K562 (cell line): Measurements from ENCODE around the gene ZNF598. TPM values are rescaled to one million over a fixed set of nuclear protein-coding genes. Genes with fewer than 3 reads are reported as not detected.

Source experiments
- ATAC-seq: fragments of 200-7000 bp; cut with Tn5 transposase; 3 replicates; pipeline ENCODE4 v1.9.1; 2020; ENCODE audit warnings: moderate library complexity
- BruUV-seq: library from RNA; stranded (reverse); fragments of 400-500 nt; replicated peaks from 2 replicates; lab custom pipeline; 2021; lab: Mats Ljungman, UMichigan
- CTCF ChIA-PET: fragments of 300-600 bp; formaldehyde crosslinking; extraction: SDS; loops from one replicate; lab custom pipeline; 2021; ENCODE audit warnings: low intra/inter-chr PET ratio; lab: Yijun Ruan, JAX
- POLR2A ChIA-PET: fragments of 300-600, 350-650 bp; sonication (Branson Sonifier 250); formaldehyde crosslinking; extraction: SDS; loops from one replicate; lab custom pipeline; 2021; ENCODE audit warnings: antibody characterized with exemption, inconsistent platforms; lab: Yijun Ruan, JAX
- DNase-seq, 4 experiments: peaks; one replicate each; pipeline versions ENCODE4 v3.0.0 to v3.0.0-alpha.2; 2011 to 2018; ENCODE audit warnings: low spot score in 3 of 4, mixed read lengths in 3 of 4; ENCODE audit errors: extremely low read depth in 1 of 4
- FAIRE-seq: peaks from 2 replicates; lab custom pipeline; 2011; peaks lifted over from hg19 to GRCh38; lab: Jason Lieb, UNC
- H2AFZ ChIP-seq: 2 replicates; pipeline ENCODE4 v1.6.0; 2011; ENCODE audit warnings: low read depth, low read length, control low read depth, inconsistent platforms
- H3K27ac ChIP-seq: fragments of 200-600 bp; 3 replicates; pipeline ENCODE4 v1.8.0; 2011; ENCODE audit warnings: low read depth, mild to moderate bottlenecking, control low read depth, inconsistent platforms, low read length, moderate library complexity, mixed read lengths; ENCODE audit errors: extremely low read depth
- H3K27me3 ChIP-seq, 2 experiments: fragments of 300-600 bp in 1 of 2; 2 replicates in 1 of 2; 3 replicates in 1 of 2; pipeline versions ENCODE4 v1.6.0 to v1.8.0; 2011; ENCODE audit warnings: inconsistent platforms in 2 of 2, low read length in 2 of 2, mild to moderate bottlenecking in 1 of 2, mixed read lengths in 1 of 2, moderate library complexity in 1 of 2; ENCODE audit not compliant: control insufficient read depth in 2 of 2, insufficient read depth in 2 of 2
- H3K36me3 ChIP-seq: fragments of 300-600 bp; 3 replicates; pipeline ENCODE4 v1.8.0; 2011; ENCODE audit warnings: mild to moderate bottlenecking, low read length, inconsistent platforms; ENCODE audit not compliant: control insufficient read depth, insufficient read depth
- H3K4me1 ChIP-seq, 2 experiments: fragments of 200-600 bp in 1 of 2; replicated peaks in 1 of 2; 2 replicates in 1 of 2; 3 replicates in 1 of 2; pipeline versions ENCODE4 v1.5.1 to v1.8.0; 2011; ENCODE audit warnings: inconsistent platforms in 2 of 2, low read length in 2 of 2, mild to moderate bottlenecking in 1 of 2, mixed read lengths in 1 of 2, moderate library complexity in 1 of 2; ENCODE audit not compliant: control insufficient read depth in 2 of 2, insufficient read depth in 2 of 2
- H3K4me2 ChIP-seq: 2 replicates; pipeline ENCODE4 v1.6.1; 2011; ENCODE audit warnings: low read length, control low read depth, inconsistent platforms, mixed read lengths; ENCODE audit not compliant: insufficient read depth
- H3K4me3 ChIP-seq: fragments of 200-600 bp; sonication (generic), shearing (Covaris generic); 2 replicates; pipeline ENCODE4 v1.5.1; 2016; ENCODE audit warnings: control low read depth, inconsistent platforms
- H3K79me2 ChIP-seq: fragments of 200-600 bp; 3 replicates; pipeline ENCODE4 v1.8.0; 2011; ENCODE audit warnings: low read length, inconsistent platforms; ENCODE audit not compliant: control insufficient read depth, insufficient read depth
- H3K9ac ChIP-seq, 2 experiments: 2 replicates each; pipeline versions ENCODE4 v1.6.0 to v1.6.1; 2011; ENCODE audit warnings: low read depth in 2 of 2, low read length in 2 of 2, control low read depth in 1 of 2, inconsistent platforms in 1 of 2, mild to moderate bottlenecking in 1 of 2, mixed read lengths in 1 of 2; ENCODE audit not compliant: insufficient read depth in 1 of 2
- H3K9me1 ChIP-seq: one replicate; pipeline ENCODE4 v1.6.0; 2011; ENCODE audit warnings: inconsistent platforms, mild to moderate bottlenecking, low read length, moderate library complexity; ENCODE audit not compliant: control insufficient read depth, insufficient read depth
- H3K9me3 ChIP-seq: replicated peaks from 2 replicates; pipeline ENCODE4 v1.5.1; 2011; ENCODE audit warnings: low read depth, low read length, inconsistent platforms; ENCODE audit not compliant: control insufficient read depth, insufficient read depth
- H4K20me1 ChIP-seq: replicated peaks from 2 replicates; pipeline ENCODE4 v1.6.1; 2011; ENCODE audit warnings: low read length, inconsistent platforms, mixed read lengths; ENCODE audit not compliant: control insufficient read depth, insufficient read depth
- ATF1 ChIP-seq, 2 experiments: fragments of 450-650 bp in 1 of 2; IDR thresholded peaks; 2 replicates each; pipeline ENCODE4 v1.6.1; 2016; ENCODE audit warnings: missing compliant biosample characterization in 1 of 2, missing genetic modification characterization in 1 of 2
- CHCHD3 ChIP-seq: fragments of 250-450 bp; sonication (Bioruptor Pico); IDR thresholded peaks from 2 replicates; pipeline ENCODE4 v2.1.2; 2022; ENCODE audit warnings: mild to moderate bottlenecking
- ELK1 ChIP-seq: sonication (generic); formaldehyde crosslinking; IDR thresholded peaks from 2 replicates; pipeline ENCODE4 v1.8.1; 2022; ENCODE audit warnings: missing genetic modification reagents
- KLF13 ChIP-seq: fragments of 450-650 bp; IDR thresholded peaks from 2 replicates; pipeline ENCODE4 v1.6.1; 2016; ENCODE audit warnings: missing genetic modification characterization, low read depth, mild to moderate bottlenecking, missing compliant biosample characterization, moderate library complexity, borderline replicate concordance
- MEIS2 ChIP-seq: fragments of 450-650 bp; IDR thresholded peaks from 2 replicates; pipeline ENCODE4 v1.6.1; 2014; ENCODE audit warnings: mild to moderate bottlenecking; ENCODE audit not compliant: partially characterized antibody
- NFYB ChIP-seq: IDR thresholded peaks from 2 replicates; pipeline ENCODE4 v1.6.1; 2011; ENCODE audit warnings: mild to moderate bottlenecking, moderate library complexity; ENCODE audit not compliant: insufficient read length; ENCODE audit errors: extremely low read depth
- RFX1 ChIP-seq: fragments of 450-650 bp; IDR thresholded peaks from 2 replicates; pipeline ENCODE4 v1.6.1; 2016; ENCODE audit warnings: mild to moderate bottlenecking, moderate library complexity
- SMARCC2 ChIP-seq: fragments of 450-650 bp; IDR thresholded peaks from 2 replicates; pipeline ENCODE4 v1.6.1; 2017; ENCODE audit warnings: antibody characterized with exemption, moderate library complexity, mild to moderate bottlenecking, low read depth
- TCF3 ChIP-seq: sonication (generic); formaldehyde crosslinking; IDR thresholded peaks from 2 replicates; pipeline ENCODE4 v1.4.0; 2020; ENCODE audit warnings: mild to moderate bottlenecking, missing genetic modification reagents
- THAP12 ChIP-seq: fragments of 250-450 bp; sonication (Bioruptor Pico); IDR thresholded peaks from 2 replicates; pipeline ENCODE4 v1.9.0; 2021; ENCODE audit warnings: mild to moderate bottlenecking, inconsistent platforms
- ZC3H4 ChIP-seq: sonication (generic); formaldehyde crosslinking; IDR thresholded peaks from 2 replicates; pipeline ENCODE4 v1.9.0; 2021; ENCODE audit warnings: missing genetic modification reagents, borderline replicate concordance
- ZNF3 ChIP-seq: fragments of 250-450 bp; sonication (Bioruptor Pico); IDR thresholded peaks from 2 replicates; pipeline ENCODE4 v1.5.0; 2021; ENCODE audit warnings: mild to moderate bottlenecking, moderate library complexity
- WGBS: fragments of 100-300 bp; shearing (Covaris generic); methylation state at CpG from one replicate; pipeline ENCODE4 v1.1.6; 2016; ENCODE audit warnings: low coverage, mixed read lengths; ENCODE audit not compliant: insufficient coverage; ENCODE audit errors: missing lambda C conversion rate; 5-methylcytosine and 5-hydroxymethylcytosine counted together
- in situ Hi-C: fragments of 300-500 bp; cut with MboI; formaldehyde crosslinking; loops from 4 replicates; pipeline ENCODE4 v1.15.0; 2018; ENCODE audit warnings: inconsistent platforms, mixed read lengths
- intact Hi-C: fragments of 100-400 bp; cut with micrococcal nuclease; formaldehyde crosslinking; loops from 2 replicates; pipeline ENCODE4 v1.14.2; 2022
- polyA plus RNA-seq, 8 experiments: library from polyadenylated mRNA; depleted of rRNA in 4 of 8; stranded (reverse) in 5 of 8; unstranded in 3 of 8; fragments of >200 nt; fragmentation: Nextera tagmentation in 2 of 8; fragmentation: Illumina TruSeq in 1 of 8; extraction: Ambion mirVana in 2 of 8; extraction: Trizol in 1 of 8; gene quantifications; 2 replicates each; pipeline versions ENCODE4 v1.2.1 to v1.2.3, GENCODE V29; 2011 to 2014; ENCODE audit warnings: inconsistent platforms in 1 of 8, missing spikeins in 1 of 8
- total RNA-seq, 7 experiments: library from RNA; depleted of rRNA in 6 of 7; stranded (reverse); fragments of >200 nt in 6 of 7; fragmentation: Illumina TruSeq in 2 of 7; extraction: Trizol in 2 of 7; gene quantifications; 2 replicates each; pipeline versions ENCODE4 v1.2.1 to v1.2.3, GENCODE V29; 2011 to 2021; ENCODE audit warnings: low replicate concordance in 1 of 7

Gene ZNF598
- total and polyA plus RNA-seq, 9 of the 15 experiments (the other 6 are each of a cell fraction or from before 2014, with no cell fraction given) = 0.11 to 115 (median 29.6) TPM

DNA sequence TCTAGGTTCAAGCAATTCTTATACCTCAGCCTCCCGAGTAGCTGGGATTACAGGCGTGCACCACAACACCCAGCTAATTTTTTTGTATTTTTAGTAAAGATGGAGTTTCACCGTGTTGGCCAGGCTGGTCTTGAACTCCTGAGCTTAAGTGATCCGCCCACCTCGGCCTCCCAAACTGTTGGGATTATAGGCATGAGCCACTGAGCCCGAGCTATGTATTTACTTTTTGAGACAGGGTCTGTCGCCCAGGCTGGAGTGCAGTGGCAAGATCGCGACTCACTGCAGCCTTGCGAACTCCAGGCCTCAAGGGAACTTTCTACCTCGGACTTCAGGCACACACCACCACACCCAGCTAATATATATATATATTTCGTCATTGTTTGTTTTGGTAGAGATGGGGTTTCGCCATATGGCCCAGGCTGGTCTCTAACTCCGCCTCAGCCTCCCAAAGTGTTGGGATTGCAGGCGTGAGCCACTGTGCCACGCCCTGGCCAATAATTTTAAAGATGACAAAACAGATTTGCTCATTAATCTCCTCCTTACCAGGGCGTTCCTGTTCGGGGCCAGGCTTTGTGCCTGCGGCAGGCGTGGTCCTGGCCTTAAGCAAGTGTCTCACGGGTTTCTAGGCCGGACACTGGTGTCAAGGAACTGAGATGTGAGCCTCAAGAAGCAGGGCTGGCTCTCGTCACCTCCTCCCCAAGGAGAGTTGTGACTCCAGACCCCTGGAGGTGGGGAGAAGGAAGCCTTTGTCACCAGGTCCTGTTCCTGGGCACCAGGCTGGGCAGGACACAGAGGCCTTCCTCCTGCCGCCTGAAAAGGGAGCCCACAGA lies 5.7 kb upstream of the ZNF598 start (continued):
- TF ChIP-seq ATF1 (CRISPR knock-in tag; IDR thresholded peaks at IDR 0.05) = no peak
- 0 out of 2 replicates have a peak, but pooled peaks have one; percentile 9 for TF ChIP-seq ATF1 (tag; IDR thresholded peaks at IDR 0.05)
- TF ChIP-seq MEIS2 = peak; percentile 28
- no peak for TF ChIP-seq SMARCC2
- no peak for TF ChIP-seq NFYB
- no peak for TF ChIP-seq ZNF3 (CRISPR knock-in tag)

- no TSS peak for BruUV-seq
- CTCF ChIA-PET = no interaction called here
- peaks cover 5% of the 10 kb centered on the region; the same call in 1 of the 2 replicates for H4K20me1 ChIP-seq
- in situ Hi-C loops = no loop called here
- FAIRE-seq = no peak
- H3K79me2 ChIP-seq = peaks cover 23% of the 10 kb centered on the region
- TF ChIP-seq ZC3H4 (no peak), KLF13 (tag) (no peak), CHCHD3 (CRISPR knock-in tag) (no peak), TCF3 (CRISPR knock-in tag) (no peak), THAP12 (CRISPR knock-in tag) (no peak), RFX1 (no peak), ELK1 (CRISPR knock-in tag) (no peak)
- TF ChIP-seq, all 486 proteins: peak for 0
- Histone ChIP-seq H3K36me3 (no peaks in the 10 kb centered on the region), H3K4me1 (peaks cover 11 to 39% of the 10 kb centered on the region in 2 experiments), H3K9ac (no peak overlapping the region), H3K27ac (no peak overlapping the region), H3K9me3 (no peaks in the 10 kb centered on the region), H3K4me3 (no peak overlapping the region), H3K4me2 (no peak overlapping the region), H3K9me1 (peaks cover 1% of the 10 kb centered on the region), H2AFZ (no peak overlapping the region), H3K27me3 (no peaks in the 10 kb centered on the region)
- DNase-seq (no peak), ATAC-seq (no peak)
- intact Hi-C loops = no loop called here
- POLR2A ChIA-PET = interaction anchor here (1.2 kb wide), 1 partner anchor 142 kb away, joined by 5 read pairs; the partner anchor contains the start of gene TRAF7
- WGBS = 81% methylated on average over 13 of the region's 15 CpGs
Observed at GRCh38 chr16:2013527-2013926, 3.9 kb upstream of the ZNF598 start.
